Loucy (cell line): ENCODE results near the gene ZKSCAN8.

Source experiments
- CTCF ChIP-seq: fragments of 200-600 bp; sonication (generic); conservative IDR thresholded peaks from 2 replicates; pipeline ENCODE4 v1.5.1; 2014; ENCODE audit warnings: mild to moderate bottlenecking, antibody characterized with exemption, low read length
- EZH2phosphoT487 ChIP-seq: fragments of 200-600 bp; IDR thresholded peaks from 2 replicates; pipeline ENCODE4 v1.6.1; 2018; ENCODE audit warnings: antibody characterized with exemption, mild to moderate bottlenecking, moderate library complexity, borderline replicate concordance

DNA sequence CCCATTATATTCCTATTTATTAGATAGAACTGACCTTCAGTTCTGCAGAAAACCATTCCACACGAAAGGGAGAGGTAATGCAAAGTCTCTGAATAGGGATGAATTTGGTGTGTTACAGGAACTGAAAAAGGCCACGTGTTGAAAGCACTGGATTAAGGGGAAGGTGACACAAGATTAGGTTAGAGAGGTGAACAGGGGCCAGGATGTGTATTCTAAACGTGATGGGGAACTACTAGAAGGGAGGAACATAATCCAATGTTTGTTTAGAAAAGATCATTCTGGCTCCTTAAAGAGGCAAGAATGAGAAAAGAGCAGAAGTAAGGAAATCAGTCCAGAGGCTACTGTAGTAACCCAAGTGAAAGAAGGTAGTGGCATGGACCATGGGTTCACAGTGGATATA is 6.3 kb upstream of the ZKSCAN8 start:
- TF ChIP-seq CTCF (no peak), EZH2phosphoT487 (no peak)
